Activated naive CD8-positive, alpha-beta T cell treated with anti-CD3 and anti-CD28 coated beads, Interleukin-2, amount 50 U/mL, for 16 hours (primary cell): Measurements from ENCODE around the gene AK3.

Experiments used
- DNase-seq: peaks from one replicate; pipeline ENCODE4 v3.0.0-alpha.2; 2020; ENCODE audit warnings: low read depth, low spot score

AK3 gene

GRCh38 chr9:4706021-4706420 lies 35.0 kb downstream of the AK3 start:
- no peak for DNase-seq

- no peak for DNase-seq
Observed at GRCh38 chr9:4704129-4704528, 36.9 kb downstream of the AK3 start.

GRCh38 chr9:4701526-4701925 lies 39.5 kb downstream of the AK3 start:
- no peak for DNase-seq

- no peak for DNase-seq
Observed at GRCh38 chr9:4700932-4701331, 40.1 kb downstream of the AK3 start.

- DNase-seq, result no peak
Observed at GRCh38 chr9:4700091-4700490, 40.9 kb downstream of the AK3 start.

GRCh38 chr9:4691795-4692194 lies 49.2 kb downstream of the AK3 start:
- DNase-seq, result no peak

GRCh38 chr9:4690144-4690543 lies 50.9 kb downstream of the AK3 start:
- DNase-seq, result no peak

GRCh38 chr9:4689687-4690104 lies 51.3 kb downstream of the AK3 start:
- DNase-seq, result no peak

GRCh38 chr9:4689021-4689420 lies 52.0 kb downstream of the AK3 start:
- no peak for DNase-seq

- no peak for DNase-seq
Observed at GRCh38 chr9:4686584-4686983, 54.4 kb downstream of the AK3 start.

GRCh38 chr9:4686112-4686511 lies 54.9 kb downstream of the AK3 start:
- DNase-seq, result no peak

- no peak for DNase-seq
Observed at GRCh38 chr9:4684820-4685219, 56.2 kb downstream of the AK3 start.

GRCh38 chr9:4680750-4681149 lies 60.3 kb downstream of the AK3 start:
- no peak for DNase-seq

GRCh38 chr9:4680173-4680525 lies 60.9 kb downstream of the AK3 start:
- no peak for DNase-seq

- DNase-seq, result peak; percentile 99
Observed at GRCh38 chr9:4679268-4680172, 61.5 kb downstream of the AK3 start, which contains the start of gene CDC37L1. Gene CDC37L1, plus strand, starts transcription at chr9:4679569. Its CDS starts 199 bp downstream, at chr9:4679768.

GRCh38 chr9:4678679-4679267 lies 62.2 kb downstream of the AK3 start:
- DNase-seq, result no peak

- no peak for DNase-seq
Observed at GRCh38 chr9:4677392-4677791, 63.6 kb downstream of the AK3 start.

GRCh38 chr9:4674783-4675182 lies 66.2 kb downstream of the AK3 start:
- no peak for DNase-seq

GRCh38 chr9:4671737-4672136 lies 69.3 kb downstream of the AK3 start:
- DNase-seq, result no peak

GRCh38 chr9:4670591-4670990 lies 70.4 kb downstream of the AK3 start:
- no peak for DNase-seq

GRCh38 chr9:4669890-4670289 lies 71.1 kb downstream of the AK3 start:
- no peak for DNase-seq

GRCh38 chr9:4668604-4669003 lies 72.4 kb downstream of the AK3 start:
- DNase-seq, result no peak

GRCh38 chr9:4667681-4668080 lies 73.3 kb downstream of the AK3 start:
- DNase-seq, result no peak
